Spinal cord (tissue), 10 donors: ENCODE results near the gene NPHP4. TPM values are rescaled to one million over a fixed set of nuclear protein-coding genes. Genes with fewer than 3 reads are reported as not detected.

Experiments used
- DNase-seq, 6 donors: peaks; one replicate each; pipeline versions ENCODE4 v3.0.0 to v3.0.0-alpha.2; 2013 to 2015; ENCODE audit warnings: low spot score in 6 of 6, low read depth in 4 of 6
- H3K27ac ChIP-seq: one replicate; pipeline ENCODE4 v1.5.1; 2013; ENCODE audit warnings: low read depth, low read length, control low read depth
- H3K27me3 ChIP-seq: one replicate; pipeline ENCODE4 v1.6.1; 2013; ENCODE audit warnings: low read length; ENCODE audit not compliant: control insufficient read depth, insufficient read depth
- H3K36me3 ChIP-seq: one replicate; pipeline ENCODE4 v1.6.1; 2013; ENCODE audit warnings: low read length; ENCODE audit not compliant: control insufficient read depth, insufficient read depth
- H3K4me1 ChIP-seq: one replicate; pipeline ENCODE4 v1.6.1; 2013; ENCODE audit warnings: low read length; ENCODE audit not compliant: control insufficient read depth, insufficient read depth
- H3K4me3 ChIP-seq: one replicate; pipeline ENCODE4 v1.5.1; 2013; ENCODE audit warnings: low read depth, low read length, control low read depth
- H3K9me3 ChIP-seq: one replicate; pipeline ENCODE4 v1.6.1; 2013; ENCODE audit warnings: low read length; ENCODE audit not compliant: control insufficient read depth, insufficient read depth
- WGBS: methylation state at CpG from one replicate; pipeline ENCODE4 v1.1.5; 2013; ENCODE audit warnings: missing lambda C conversion rate; ENCODE audit not compliant: insufficient coverage; 5-methylcytosine and 5-hydroxymethylcytosine counted together
- polyA plus RNA-seq, 2 donors: library from polyadenylated mRNA; unstranded; fragments of 120-200 nt; gene quantifications; one replicate each; pipeline ENCODE4 v1.2.1, GENCODE V29; 2013; ENCODE audit not compliant: insufficient read length in 2 of 2
- total RNA-seq, 2 donors: library from RNA; depleted of rRNA in 1 of 2; stranded (reverse); fragments of 120-200 nt in 1 of 2; fragments of >200 nt in 1 of 2; gene quantifications; one replicate each; pipeline versions ENCODE4 v1.2.3 to v1.2.4, GENCODE V29; 2013 to 2014
- donor health status: healthy.

The NPHP4 gene
- total and polyA plus RNA-seq, 4 donors, result 8.0 to 19.2 (median 13.3) TPM

DNA sequence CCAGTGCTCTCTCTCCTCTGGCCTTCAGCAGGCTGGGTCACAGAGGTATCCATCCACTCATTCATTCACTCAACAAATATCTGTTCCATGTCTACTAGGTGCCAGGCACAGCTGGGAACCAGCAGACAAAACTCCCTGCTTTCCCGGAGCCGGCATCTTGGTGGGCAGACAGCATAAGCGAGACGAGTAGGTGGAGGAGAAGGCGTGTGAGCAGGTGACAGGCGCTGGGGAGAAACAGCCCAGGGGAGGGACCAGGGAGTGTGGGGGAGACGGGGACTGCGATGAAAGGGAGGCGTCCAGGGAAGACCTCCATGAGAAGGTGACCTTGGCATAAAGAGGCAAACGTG is 42.5 kb upstream of the NPHP4 start:
- Histone ChIP-seq H3K27me3 (no peaks in the 10 kb centered on the region), H3K27ac (no peak overlapping the region)
- no peak for DNase-seq

GRCh38 chr1:6033986-6034749 is 41.9 kb upstream of the NPHP4 start:
- peak; percentile 36 to 95 (median 52) for DNase-seq
- peaks cover 18% of the 10 kb centered on the region for H3K4me1 ChIP-seq
- H3K4me3 ChIP-seq, result no peak overlapping the region
- no peaks in the 10 kb centered on the region for H3K9me3 ChIP-seq
- 15% methylated on average over 18 of the region's 21 CpGs for WGBS
- no peak overlapping the region for H3K27ac ChIP-seq
- peaks cover 7% of the 10 kb centered on the region for H3K36me3 ChIP-seq
- H3K27me3 ChIP-seq, result no peaks in the 10 kb centered on the region

More for the DNA sequence above, 42.5 kb upstream of the NPHP4 start:
- H3K4me3 ChIP-seq, result no peak overlapping the region
- H3K4me1 ChIP-seq, result peaks cover 18% of the 10 kb centered on the region
- H3K9me3 ChIP-seq, result no peaks in the 10 kb centered on the region
- 64% methylated on average over 10 of the region's 10 CpGs for WGBS
- peaks cover 5% of the 10 kb centered on the region for H3K36me3 ChIP-seq

GRCh38 chr1:6033124-6033523 is 40.9 kb upstream of the NPHP4 start:
- no peak overlapping the region for H3K4me3 ChIP-seq
- DNase-seq, result no peak
- H3K27me3 ChIP-seq, result no peaks in the 10 kb centered on the region
- peaks cover 18% of the 10 kb centered on the region for H3K4me1 ChIP-seq
- 91% methylated on average over 8 of the region's 8 CpGs for WGBS
- no peaks in the 10 kb centered on the region for H3K9me3 ChIP-seq
- no peak overlapping the region for H3K27ac ChIP-seq
- peaks cover 3% of the 10 kb centered on the region for H3K36me3 ChIP-seq

DNA sequence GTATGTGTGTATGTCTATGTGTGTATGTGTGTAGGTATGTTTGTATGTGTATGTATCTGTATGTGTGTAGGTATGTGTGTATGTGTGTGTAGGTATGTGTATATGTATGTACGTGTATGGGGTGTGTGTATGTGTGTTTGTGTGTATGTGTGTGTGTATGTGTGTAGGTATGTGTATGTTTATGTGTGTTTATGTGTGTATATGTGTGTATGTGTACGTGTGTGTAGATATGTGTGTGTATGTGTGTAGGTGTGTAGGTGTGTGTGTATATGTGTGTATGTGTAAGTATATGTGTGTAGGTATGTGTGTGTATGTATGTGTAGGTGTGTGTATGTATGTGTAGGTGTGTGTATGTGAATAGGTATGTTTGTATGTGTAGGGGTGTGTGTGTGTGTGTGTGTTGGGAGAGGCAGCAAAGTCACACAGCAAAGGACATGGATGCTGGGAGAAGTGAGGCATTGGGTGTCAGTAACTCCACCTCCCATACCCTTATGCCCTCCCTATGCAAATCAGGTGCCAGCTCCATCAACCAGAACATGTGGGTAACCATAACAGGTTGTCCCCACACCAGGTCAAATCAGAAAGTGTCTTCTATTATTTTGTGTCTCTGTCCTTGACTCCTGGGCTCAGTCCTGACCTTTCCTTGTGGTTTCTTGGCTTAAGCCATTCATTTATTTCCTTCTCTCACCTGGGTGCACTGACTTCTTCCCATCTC is 38.5 kb upstream of the NPHP4 start:
- Histone ChIP-seq H3K9me3 (no peaks in the 10 kb centered on the region), H3K4me3 (no peak overlapping the region), H3K27me3 (peaks cover 5% of the 10 kb centered on the region), H3K27ac (no peak overlapping the region), H3K36me3 (peaks cover 12% of the 10 kb centered on the region), H3K4me1 (peaks cover 23% of the 10 kb centered on the region)
- 97% methylated on average over 2 of the region's 2 CpGs for WGBS
- DNase-seq, result no peak

- Histone ChIP-seq H3K4me1 (peaks cover 23% of the 10 kb centered on the region), H3K9me3 (no peaks in the 10 kb centered on the region), H3K36me3 (peaks cover 16% of the 10 kb centered on the region), H3K27ac (no peak overlapping the region), H3K4me3 (no peak overlapping the region), H3K27me3 (peaks cover 8% of the 10 kb centered on the region)
- WGBS, result 93% methylated on average over 7 of the region's 7 CpGs
- DNase-seq, result no peak
Measured at GRCh38 chr1:6030132-6030531, 37.9 kb upstream of the NPHP4 start.

DNA sequence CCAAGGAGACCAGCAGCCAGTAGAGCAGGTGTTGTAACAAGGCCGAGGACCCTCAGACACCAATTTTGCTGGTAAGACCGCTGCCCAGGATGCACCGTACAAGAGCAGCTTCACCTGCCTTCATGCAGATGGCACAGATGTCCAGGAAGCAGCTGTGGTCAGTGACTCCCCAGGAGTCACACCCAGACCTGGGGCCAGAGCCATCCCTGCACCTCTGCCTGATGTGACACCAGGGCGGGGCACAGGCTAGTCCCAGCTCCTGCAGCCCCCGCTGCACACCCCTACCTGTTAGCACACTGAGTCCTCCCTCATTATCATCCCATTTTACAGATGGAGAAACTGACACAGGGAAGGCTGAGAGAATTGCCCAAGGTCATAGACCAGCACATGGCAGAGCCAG is 37.1 kb upstream of the NPHP4 start:
- Histone ChIP-seq H3K4me3 (no peak overlapping the region), H3K27ac (no peak overlapping the region), H3K36me3 (peaks cover 16% of the 10 kb centered on the region), H3K4me1 (peaks cover 17% of the 10 kb centered on the region), H3K9me3 (no peaks in the 10 kb centered on the region), H3K27me3 (peaks cover 8% of the 10 kb centered on the region)
- no peak for DNase-seq
- WGBS, result 94% methylated on average over 5 of the region's 5 CpGs

GRCh38 chr1:6028042-6028850 is 36.0 kb upstream of the NPHP4 start:
- Histone ChIP-seq H3K4me3 (no peak overlapping the region), H3K36me3 (peaks cover 16% of the 10 kb centered on the region), H3K4me1 (peaks cover 9% of the 10 kb centered on the region), H3K9me3 (no peaks in the 10 kb centered on the region), H3K27ac (no peak overlapping the region), H3K27me3 (peaks cover 8% of the 10 kb centered on the region)
- 82% methylated on average over 15 of the region's 19 CpGs for WGBS
- DNase-seq, result no peak

GRCh38 chr1:6027591-6027990 is 35.4 kb upstream of the NPHP4 start:
- H3K27me3 ChIP-seq, result peaks cover 8% of the 10 kb centered on the region

DNA sequence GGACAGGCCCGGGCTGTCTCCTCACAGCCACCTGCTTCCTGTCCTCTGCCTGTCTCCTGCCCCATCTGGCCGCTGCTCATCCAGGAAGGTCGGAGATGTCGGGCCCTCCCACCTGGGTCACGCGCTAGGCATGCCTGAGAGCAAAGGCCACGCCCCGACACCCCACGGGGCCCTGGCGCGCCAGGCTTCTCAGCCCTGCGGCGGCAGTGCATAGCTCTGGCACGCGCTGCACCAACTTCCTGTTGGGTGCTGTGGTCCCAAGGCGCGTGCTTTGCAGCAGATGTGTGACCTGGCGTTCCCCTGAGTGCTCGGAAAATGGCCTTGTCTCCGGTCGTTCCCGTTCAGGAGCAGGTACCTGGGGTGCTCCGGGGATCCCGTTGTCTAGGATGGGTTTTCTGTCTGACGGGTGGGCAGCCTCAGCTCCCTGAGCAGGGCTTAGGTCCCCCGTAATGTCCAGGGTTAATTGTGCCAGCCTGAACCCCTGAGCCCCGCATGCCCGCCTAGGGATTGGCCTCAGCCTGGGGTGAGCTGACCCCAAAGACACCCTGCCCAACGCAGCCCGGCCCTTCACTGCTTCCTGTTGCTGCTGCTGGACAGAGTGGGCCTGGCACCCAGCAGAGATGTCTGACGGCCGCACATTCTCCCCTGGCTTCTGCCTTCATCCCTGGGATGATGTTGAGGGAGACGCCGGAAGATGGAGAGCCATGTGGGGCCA is 34.0 kb upstream of the NPHP4 start:
- WGBS, result 49% methylated on average over 34 of the region's 34 CpGs
- peaks cover 9% of the 10 kb centered on the region for H3K4me1 ChIP-seq
- H3K27ac ChIP-seq, result no peak overlapping the region
- H3K36me3 ChIP-seq, result peaks cover 16% of the 10 kb centered on the region
- peaks cover 8% of the 10 kb centered on the region for H3K27me3 ChIP-seq
- no peak for DNase-seq
- H3K4me3 ChIP-seq, result no peak overlapping the region
- no peaks in the 10 kb centered on the region for H3K9me3 ChIP-seq

More at GRCh38 chr1:6027591-6027990, 35.4 kb upstream of the NPHP4 start:
- Histone ChIP-seq H3K4me3 (no peak overlapping the region), H3K4me1 (peaks cover 9% of the 10 kb centered on the region), H3K9me3 (no peaks in the 10 kb centered on the region), H3K36me3 (peaks cover 16% of the 10 kb centered on the region), H3K27ac (no peak overlapping the region)
- DNase-seq, result no peak
- 73% methylated on average over 10 of the region's 10 CpGs for WGBS
